GM19452 (cell line): ENCODE data around the gene ZBTB20.

ENCODE experiments used
- ATAC-seq: cut with Tn5 transposase; IDR thresholded peaks from one replicate; pipeline ENCODE4 v1.9.1; 2021; ENCODE audit not compliant: unreplicated experiment

The ZBTB20 gene

GRCh38 chr3:114504941-114505628 is 642.0 kb downstream of the ZBTB20 start:
- no peak for ATAC-seq

GRCh38 chr3:114502204-114502603 is 644.9 kb downstream of the ZBTB20 start:
- no peak for ATAC-seq

GRCh38 chr3:114499976-114500375 is 647.1 kb downstream of the ZBTB20 start:
- no peak for ATAC-seq

- no peak for ATAC-seq
These were observed 648.3 kb downstream of the ZBTB20 start for GRCh38 chr3:114498539-114499370.

GRCh38 chr3:114496874-114497273 is 650.2 kb downstream of the ZBTB20 start:
- no peak for ATAC-seq

GRCh38 chr3:114496466-114496865 is 650.6 kb downstream of the ZBTB20 start:
- no peak for ATAC-seq

- no peak for ATAC-seq
These were observed 651.1 kb downstream of the ZBTB20 start for GRCh38 chr3:114496021-114496434.

- ATAC-seq, result no peak
These were observed 652.6 kb downstream of the ZBTB20 start for GRCh38 chr3:114494498-114494897.

GRCh38 chr3:114490829-114491228 is 656.3 kb downstream of the ZBTB20 start:
- no peak for ATAC-seq

GRCh38 chr3:114487502-114487901 is 659.6 kb downstream of the ZBTB20 start:
- ATAC-seq, result no peak

- ATAC-seq, result no peak
These were observed 662.2 kb downstream of the ZBTB20 start for GRCh38 chr3:114484919-114485318.

- no peak for ATAC-seq
These were observed 666.0 kb downstream of the ZBTB20 start for GRCh38 chr3:114481113-114481512.

- no peak for ATAC-seq
These were observed 666.6 kb downstream of the ZBTB20 start for GRCh38 chr3:114480442-114480841.

- no peak for ATAC-seq
These were observed 668.3 kb downstream of the ZBTB20 start for GRCh38 chr3:114478801-114479200.

- no peak for ATAC-seq
These were observed 670.6 kb downstream of the ZBTB20 start for GRCh38 chr3:114476511-114476910.

GRCh38 chr3:114471478-114471877 is 675.6 kb downstream of the ZBTB20 start:
- ATAC-seq, result no peak

GRCh38 chr3:114469070-114469469 is 678.0 kb downstream of the ZBTB20 start:
- no peak for ATAC-seq

GRCh38 chr3:114466816-114467215 is 680.3 kb downstream of the ZBTB20 start:
- ATAC-seq, result no peak

- no peak for ATAC-seq
These were observed 680.8 kb downstream of the ZBTB20 start for GRCh38 chr3:114466251-114466650.

GRCh38 chr3:114464548-114464947 is 682.5 kb downstream of the ZBTB20 start:
- ATAC-seq, result peak; percentile 69

GRCh38 chr3:114462750-114463149 is 684.3 kb downstream of the ZBTB20 start:
- no peak for ATAC-seq

GRCh38 chr3:114460459-114460858 is 686.6 kb downstream of the ZBTB20 start:
- ATAC-seq, result peak; percentile 45
